Naive thymus-derived CD8-positive, alpha-beta T cell (primary cell): Measurements from ENCODE around the gene SUSD4. TPM values are rescaled to one million over a fixed set of nuclear protein-coding genes. Genes with fewer than 3 reads are reported as not detected.
A peak's percentile ranks its signal among the peaks of the same experiment; 100 is the strongest.

ENCODE experiments used
- ATAC-seq, 2 donors: fragments of 150-1000 bp; cut with Tn5 transposase in 1 of 2; sonication (Bioruptor Pico), chemical (Tn5 transposase) in 1 of 2; 1 replicate in 1 of 2; 2 replicates in 1 of 2; pipeline ENCODE4 v1.10.0; 2021; ENCODE audit warnings: mild to moderate bottlenecking in 2 of 2, moderate library complexity in 2 of 2
- POLR2A ChIA-PET: fragments of 350-600 bp; sonication (Branson Sonifier 250); formaldehyde crosslinking; loops from one replicate; lab custom pipeline; 2021; ENCODE audit warnings: antibody characterized with exemption; lab: Charles Lee
- DNase-seq, 10 donors: peaks; one replicate each; pipeline versions ENCODE4 v3.0.0 to v3.0.0-alpha.2; 2020 to 2022
- H3K27ac Mint-ChIP-seq, 10 donors: one replicate each; pipeline ENCODE4 v1.8.0; 2020 to 2022; ENCODE audit warnings: mild to moderate bottlenecking in 10 of 10, mixed read lengths in 10 of 10, moderate library complexity in 4 of 10, inconsistent platforms in 1 of 10
- H3K27me3 Mint-ChIP-seq, 5 donors: one replicate each; pipeline ENCODE4 v1.8.0; 2021 to 2022; ENCODE audit warnings: mixed read lengths in 5 of 5
- H3K36me3 Mint-ChIP-seq, 3 donors: one replicate each; pipeline ENCODE4 v1.8.0; 2020 to 2022; ENCODE audit warnings: mixed read lengths in 3 of 3, mild to moderate bottlenecking in 2 of 3, inconsistent platforms in 1 of 3
- H3K4me1 Mint-ChIP-seq, 4 donors: one replicate each; pipeline ENCODE4 v1.8.0; 2021 to 2022; ENCODE audit warnings: mixed read lengths in 4 of 4
- H3K4me3 Mint-ChIP-seq, 10 donors: one replicate each; pipeline ENCODE4 v1.8.0; 2020 to 2022; ENCODE audit warnings: mild to moderate bottlenecking in 10 of 10, mixed read lengths in 10 of 10, moderate library complexity in 6 of 10, inconsistent platforms in 1 of 10
- H3K9me3 Mint-ChIP-seq, 9 donors: one replicate each; pipeline ENCODE4 v1.8.0; 2020 to 2022; ENCODE audit warnings: mixed read lengths in 9 of 9, mild to moderate bottlenecking in 3 of 9, inconsistent platforms in 1 of 9, moderate library complexity in 1 of 9
- polyA plus RNA-seq, 3 donors: library from polyadenylated mRNA; unstranded; fragments of 300-500 nt; fragmentation: Illumina TruSeq; gene quantifications; one replicate each; pipeline ENCODE4 v1.2.3, GENCODE V29; 2021
- total RNA-seq, 8 experiments: library from RNA in 2 of 8; stranded (reverse) in 2 of 8; gene quantifications; one replicate each; pipeline ENCODE4 v1.2.3 and lab custom pipeline; 2021 to 2026

Gene SUSD4
- total and polyA plus RNA-seq, 5 experiments from 2014 or later = 0.52 to 7.8 (median 2.6) TPM

- Mint-ChIP-seq H3K27me3 (no peaks in the 10 kb centered on the region), H3K27ac (peak overlapping the region in 1 of 10 donors; percentile 5), H3K4me1 (peaks cover 1 to 11% (median 2%) of the 10 kb centered on the region in 4 donors), H3K4me3 (no peak overlapping the region), H3K36me3 (no peaks in the 10 kb centered on the region), H3K9me3 (no peaks in the 10 kb centered on the region)
- POLR2A ChIA-PET = no interaction called here
- ATAC-seq = no peak
- no peak for DNase-seq
Measured at GRCh38 chr1:223271085-223271781, 92.7 kb downstream of the SUSD4 start.

GRCh38 chr1:223270155-223270554 is 93.8 kb downstream of the SUSD4 start:
- Mint-ChIP-seq H3K4me3 (no peak overlapping the region), H3K27me3 (no peaks in the 10 kb centered on the region), H3K27ac (peak overlapping the region in 1 of 10 donors; percentile 12), H3K9me3 (no peaks in the 10 kb centered on the region), H3K36me3 (no peaks in the 10 kb centered on the region), H3K4me1 (peaks cover 2 to 15% (median 5%) of the 10 kb centered on the region in 4 donors)
- POLR2A ChIA-PET = no interaction called here
- no peak for ATAC-seq
- no peak for DNase-seq

GRCh38 chr1:223269006-223269405 is 95.0 kb downstream of the SUSD4 start:
- DNase-seq (no peak), ATAC-seq (no peak)
- Mint-ChIP-seq H3K9me3 (no peaks in the 10 kb centered on the region), H3K4me1 (peaks cover 3 to 23% (median 11%) of the 10 kb centered on the region in 4 donors), H3K4me3 (no peak overlapping the region), H3K36me3 (no peaks in the 10 kb centered on the region), H3K27ac (peak overlapping the region in 1 of 10 donors; percentile 77), H3K27me3 (no peaks in the 10 kb centered on the region)
- POLR2A ChIA-PET = no interaction called here

GRCh38 chr1:223266632-223267172 is 97.3 kb downstream of the SUSD4 start:
- Mint-ChIP-seq H3K9me3 (no peaks in the 10 kb centered on the region), H3K36me3 (no peaks in the 10 kb centered on the region), H3K4me3 (no peak overlapping the region), H3K4me1 (peaks cover 3 to 23% (median 11%) of the 10 kb centered on the region in 4 donors), H3K27me3 (no peaks in the 10 kb centered on the region), H3K27ac (peak overlapping the region in 2 of 10 donors; percentile 23 to 37)
- DNase-seq (no peak), ATAC-seq (no peak)
- POLR2A ChIA-PET = no interaction called here

- ATAC-seq (peak in 1 of 2 donors; percentile 52), DNase-seq (no peak)
- H3K36me3 Mint-ChIP-seq = no peaks in the 10 kb centered on the region
- H3K27me3 Mint-ChIP-seq = no peaks in the 10 kb centered on the region
- peaks cover 3 to 23% (median 11%) of the 10 kb centered on the region in 4 donors for H3K4me1 Mint-ChIP-seq
- POLR2A ChIA-PET = no interaction called here
- peak overlapping the region in 2 of 10 donors; percentile 39 to 82 for H3K27ac Mint-ChIP-seq
- no peaks in the 10 kb centered on the region for H3K9me3 Mint-ChIP-seq
- peak overlapping the region in 1 of 10 donors; percentile 15 for H3K4me3 Mint-ChIP-seq
Measured at GRCh38 chr1:223264983-223265908, 98.7 kb downstream of the SUSD4 start.

- Mint-ChIP-seq H3K27ac (peak overlapping the region in 1 of 10 donors; percentile 82), H3K4me3 (no peak overlapping the region), H3K9me3 (no peaks in the 10 kb centered on the region), H3K4me1 (peaks cover 3 to 23% (median 11%) of the 10 kb centered on the region in 4 donors), H3K27me3 (no peaks in the 10 kb centered on the region), H3K36me3 (no peaks in the 10 kb centered on the region)
- ATAC-seq (no peak), DNase-seq (no peak)
- POLR2A ChIA-PET = no interaction called here
Measured at GRCh38 chr1:223264529-223264928, 99.4 kb downstream of the SUSD4 start.

- DNase-seq (no peak), ATAC-seq (no peak)
- peaks cover 0 to 12% (median 9%) of the 10 kb centered on the region in 4 donors for H3K4me1 Mint-ChIP-seq
- no peak overlapping the region for H3K27ac Mint-ChIP-seq
- POLR2A ChIA-PET = no interaction called here
- H3K9me3 Mint-ChIP-seq = no peaks in the 10 kb centered on the region
- H3K36me3 Mint-ChIP-seq = peaks cover 0 to 2% (median 0%) of the 10 kb centered on the region in 3 donors
- no peaks in the 10 kb centered on the region for H3K27me3 Mint-ChIP-seq
- no peak overlapping the region for H3K4me3 Mint-ChIP-seq
Measured at GRCh38 chr1:223261914-223262313, 102.1 kb downstream of the SUSD4 start.

GRCh38 chr1:223260712-223261111 is 103.3 kb downstream of the SUSD4 start:
- H3K4me1 Mint-ChIP-seq = peaks cover 0 to 12% (median 10%) of the 10 kb centered on the region in 4 donors
- no peak overlapping the region for H3K27ac Mint-ChIP-seq
- DNase-seq (no peak), ATAC-seq (no peak)
- POLR2A ChIA-PET = no interaction called here
- H3K36me3 Mint-ChIP-seq = peaks cover 0 to 2% (median 0%) of the 10 kb centered on the region in 3 donors
- H3K4me3 Mint-ChIP-seq = no peak overlapping the region
- H3K27me3 Mint-ChIP-seq = peaks cover 0 to 3% (median 0%) of the 10 kb centered on the region in 5 donors
- H3K9me3 Mint-ChIP-seq = no peaks in the 10 kb centered on the region

- Mint-ChIP-seq H3K36me3 (peaks cover 0 to 2% (median 0%) of the 10 kb centered on the region in 3 donors), H3K27me3 (peaks cover 0 to 3% (median 0%) of the 10 kb centered on the region in 5 donors), H3K27ac (no peak overlapping the region), H3K9me3 (no peaks in the 10 kb centered on the region), H3K4me1 (peaks cover 0 to 4% (median under 1%) of the 10 kb centered on the region in 4 donors), H3K4me3 (no peak overlapping the region)
- DNase-seq (no peak), ATAC-seq (no peak)
- POLR2A ChIA-PET = no interaction called here
Measured at GRCh38 chr1:223259462-223259861, 104.5 kb downstream of the SUSD4 start.

GRCh38 chr1:223258751-223259198 is 105.2 kb downstream of the SUSD4 start:
- Mint-ChIP-seq H3K36me3 (peaks cover 0 to 2% (median 0%) of the 10 kb centered on the region in 3 donors), H3K9me3 (no peaks in the 10 kb centered on the region), H3K4me1 (peaks cover 0 to 3% (median 0%) of the 10 kb centered on the region in 4 donors), H3K27me3 (peaks cover 0 to 3% (median 0%) of the 10 kb centered on the region in 5 donors), H3K27ac (no peak overlapping the region), H3K4me3 (no peak overlapping the region)
- ATAC-seq (no peak), DNase-seq (no peak)
- POLR2A ChIA-PET = no interaction called here

GRCh38 chr1:223257856-223258550 is 106.0 kb downstream of the SUSD4 start:
- Mint-ChIP-seq H3K4me3 (no peak overlapping the region), H3K9me3 (no peaks in the 10 kb centered on the region), H3K27ac (no peak overlapping the region), H3K27me3 (peaks cover 0 to 3% (median 0%) of the 10 kb centered on the region in 5 donors), H3K4me1 (peaks cover 3 to 5% (median 4%) of the 10 kb centered on the region in 4 donors), H3K36me3 (peaks cover 0 to 2% (median 0%) of the 10 kb centered on the region in 3 donors)
- DNase-seq (no peak), ATAC-seq (no peak)
- POLR2A ChIA-PET = no interaction called here

- ATAC-seq = no peak
- peak overlapping the region in 1 of 10 donors; percentile 21 for H3K27ac Mint-ChIP-seq
- DNase-seq = no peak
- H3K9me3 Mint-ChIP-seq = no peaks in the 10 kb centered on the region
- H3K36me3 Mint-ChIP-seq = peaks cover 0 to 2% (median 0%) of the 10 kb centered on the region in 3 donors
- H3K27me3 Mint-ChIP-seq = peaks cover 0 to 3% (median 0%) of the 10 kb centered on the region in 5 donors
- H3K4me3 Mint-ChIP-seq = no peak overlapping the region
- POLR2A ChIA-PET = no interaction called here
- peaks cover 3 to 8% (median 5%) of the 10 kb centered on the region in 4 donors for H3K4me1 Mint-ChIP-seq
Measured at GRCh38 chr1:223256034-223256433, 107.9 kb downstream of the SUSD4 start.
